Testis (tissue), 3 donors: ENCODE data around the gene HSPB9. TPM values are rescaled to one million over a fixed set of nuclear protein-coding genes. Genes with fewer than 3 reads are reported as not detected.
A peak's percentile ranks its signal among the peaks of the same experiment; 100 is the strongest.

Experiments used
- DNase-seq: peaks from one replicate; pipeline ENCODE4 v3.0.0-alpha.2; 2019
- H3K27ac ChIP-seq, 2 donors: fragments of 200-600 bp; sonication (generic); one replicate each; pipeline ENCODE4 v1.5.1; 2019
- H3K27me3 ChIP-seq: fragments of 200-600 bp; sonication (generic); one replicate; pipeline ENCODE4 v1.5.1; 2019
- H3K36me3 ChIP-seq: fragments of 200-600 bp; sonication (generic); one replicate; pipeline ENCODE4 v1.5.1; 2017; ENCODE audit warnings: low read depth; ENCODE audit errors: missing control alignments
- H3K4me1 ChIP-seq: fragments of 200-600 bp; sonication (generic); one replicate; pipeline ENCODE4 v1.5.1; 2019
- H3K4me3 ChIP-seq, 2 donors: fragments of 200-600 bp; sonication (generic); one replicate each; pipeline ENCODE4 v1.5.1; 2017 to 2019
- H3K9me3 ChIP-seq: fragments of 200-600 bp; sonication (generic); one replicate; pipeline ENCODE4 v1.5.1; 2017
- CTCF ChIP-seq, 3 experiments: fragments of 450-650 bp in 2 of 3; fragments of 200-600 bp in 1 of 3; sonication (generic) in 1 of 3; IDR thresholded peaks; one replicate each; pipeline ENCODE4 v1.5.1; 2016 to 2019; ENCODE audit warnings: antibody characterized with exemption in 3 of 3, mild to moderate bottlenecking in 2 of 3, moderate library complexity in 1 of 3
- POLR2A ChIP-seq: fragments of 450-650 bp; IDR thresholded peaks from one replicate; pipeline ENCODE4 v1.6.1; 2017; ENCODE audit warnings: antibody characterized with exemption, mild to moderate bottlenecking, moderate library complexity
- WGBS, 2 donors: methylation state at CpG; one replicate each; pipeline ENCODE4 v1.1.5; 2018; 5-methylcytosine and 5-hydroxymethylcytosine counted together
- intact Hi-C: fragments of 100-400 bp; cut with DNase I; formaldehyde crosslinking; loops from one replicate; pipeline ENCODE4 v1.15.1; 2023; ENCODE audit warnings: low total_unique reads
- polyA plus RNA-seq: library from polyadenylated mRNA; stranded (reverse); fragments of 350-450 nt; fragmentation: Illumina TruSeq; extraction: RNeasy Lipid Tissue Mini Kit (QIAGEN cat#74804); gene quantifications from one replicate; pipeline ENCODE4 v1.2.3, GENCODE V29; 2014; ENCODE audit warnings: low read depth, low replicate concordance; ENCODE audit not compliant: insufficient read depth
- total RNA-seq, 2 donors: library from RNA; depleted of rRNA; stranded (reverse); fragments of >200 nt; gene quantifications; one replicate each; pipeline ENCODE4 v1.2.3, GENCODE V29; 2016

HSPB9 gene
- total and polyA plus RNA-seq, 3 donors from 2014 or later, result 6.9 to 12.9 (median 9.8) TPM

GRCh38 chr17:42118545-42118944, 4.1 kb upstream of the HSPB9 start:
- H3K4me3 ChIP-seq, result no peak overlapping the region
- peaks cover 13% of the 10 kb centered on the region for H3K4me1 ChIP-seq
- intact Hi-C loops, result no loop called here
- TF ChIP-seq CTCF (IDR thresholded peaks at IDR 0.05) (peak in 2 of 3 experiments; percentile 35 to 55), POLR2A (no peak)
- no peaks in the 10 kb centered on the region for H3K36me3 ChIP-seq
- H3K27ac ChIP-seq, result no peak overlapping the region
- H3K27me3 ChIP-seq, result no peaks in the 10 kb centered on the region
- 67 to 81% methylated on average over 1 to 2 of the region's 2 CpGs for WGBS, 2 donors
- no peak for DNase-seq
- H3K9me3 ChIP-seq, result no peaks in the 10 kb centered on the region

GRCh38 chr17:42119301-42119700, 3.3 kb upstream of the HSPB9 start:
- Histone ChIP-seq H3K27ac (no peak overlapping the region), H3K27me3 (no peaks in the 10 kb centered on the region), H3K36me3 (no peaks in the 10 kb centered on the region), H3K9me3 (no peaks in the 10 kb centered on the region), H3K4me1 (peaks cover 13% of the 10 kb centered on the region), H3K4me3 (no peak overlapping the region)
- 87 to 88% methylated on average over 17 to 18 of the region's 18 CpGs for WGBS, 2 donors
- intact Hi-C loops, result no loop called here
- no peak for TF ChIP-seq CTCF (IDR thresholded peaks at IDR 0.05)
- no peak for DNase-seq

GRCh38 chr17:42120161-42120769, 2.3 kb upstream of the HSPB9 start:
- Histone ChIP-seq H3K9me3 (no peaks in the 10 kb centered on the region), H3K36me3 (no peaks in the 10 kb centered on the region), H3K27ac (no peak overlapping the region), H3K27me3 (no peaks in the 10 kb centered on the region), H3K4me1 (peaks cover 13% of the 10 kb centered on the region), H3K4me3 (peak overlapping the region in 1 of 2 donors; percentile 73)
- TF ChIP-seq POLR2A (no peak), CTCF (IDR thresholded peaks at IDR 0.05) (no peak)
- no peak for DNase-seq
- 27 to 29% methylated on average over 7 of the region's 7 CpGs for WGBS, 2 donors
- intact Hi-C loops, result no loop called here

GRCh38 chr17:42120770-42121769, 1.5 kb upstream of the HSPB9 start, which contains the start of gene KAT2A:
KAT2A (minus strand) TSS chr17:42121367; CDS start chr17:42121304, 63 bp downstream.
- peak within 1 kb of the TSS; percentile 73 to 79 for H3K4me3 ChIP-seq
- no peak for TF ChIP-seq POLR2A
- no peak for TF ChIP-seq CTCF (IDR thresholded peaks at IDR 0.05)
- peak within 1 kb of the TSS; percentile 43 to 66 for H3K27ac ChIP-seq
- H3K4me1 ChIP-seq, result peaks cover 13% of the 10 kb centered on the region
- peak; percentile 91 for DNase-seq
- H3K9me3 ChIP-seq, result no peaks in the 10 kb centered on the region
- intact Hi-C loops, result no loop called here
- no peaks in the 10 kb centered on the region for H3K27me3 ChIP-seq
- 5 to 8% methylated on average over 33 to 51 of the region's 57 CpGs for WGBS, 2 donors
- no peaks in the 10 kb centered on the region for H3K36me3 ChIP-seq
